K562 (cell line): Measurements from ENCODE around the gene SERPINB2. TPM values are rescaled to one million over a fixed set of nuclear protein-coding genes. Genes with fewer than 3 reads are reported as not detected.

ENCODE experiments used
- ATAC-seq: fragments of 200-7000 bp; cut with Tn5 transposase; 3 replicates; pipeline ENCODE4 v1.9.1; 2020; ENCODE audit warnings: moderate library complexity
- BruUV-seq: library from RNA; stranded (reverse); fragments of 400-500 nt; replicated peaks from 2 replicates; lab custom pipeline; 2021; lab: Mats Ljungman, UMichigan
- CTCF ChIA-PET: fragments of 300-600 bp; formaldehyde crosslinking; extraction: SDS; loops from one replicate; lab custom pipeline; 2021; ENCODE audit warnings: low intra/inter-chr PET ratio; lab: Yijun Ruan, JAX
- POLR2A ChIA-PET: fragments of 300-600, 350-650 bp; sonication (Branson Sonifier 250); formaldehyde crosslinking; extraction: SDS; loops from one replicate; lab custom pipeline; 2021; ENCODE audit warnings: antibody characterized with exemption, inconsistent platforms; lab: Yijun Ruan, JAX
- DNase-seq, 4 experiments: peaks; one replicate each; pipeline versions ENCODE4 v3.0.0 to v3.0.0-alpha.2; 2011 to 2018; ENCODE audit warnings: low spot score in 3 of 4, mixed read lengths in 3 of 4; ENCODE audit errors: extremely low read depth in 1 of 4
- FAIRE-seq: peaks from 2 replicates; lab custom pipeline; 2011; peaks lifted over from hg19 to GRCh38; lab: Jason Lieb, UNC
- H2AFZ ChIP-seq: 2 replicates; pipeline ENCODE4 v1.6.0; 2011; ENCODE audit warnings: low read depth, low read length, control low read depth, inconsistent platforms
- H3K27ac ChIP-seq: fragments of 200-600 bp; 3 replicates; pipeline ENCODE4 v1.8.0; 2011; ENCODE audit warnings: low read depth, mild to moderate bottlenecking, control low read depth, inconsistent platforms, low read length, moderate library complexity, mixed read lengths; ENCODE audit errors: extremely low read depth
- H3K27me3 ChIP-seq, 2 experiments: fragments of 300-600 bp in 1 of 2; 2 replicates in 1 of 2; 3 replicates in 1 of 2; pipeline versions ENCODE4 v1.6.0 to v1.8.0; 2011; ENCODE audit warnings: inconsistent platforms in 2 of 2, low read length in 2 of 2, mild to moderate bottlenecking in 1 of 2, mixed read lengths in 1 of 2, moderate library complexity in 1 of 2; ENCODE audit not compliant: control insufficient read depth in 2 of 2, insufficient read depth in 2 of 2
- H3K36me3 ChIP-seq: fragments of 300-600 bp; 3 replicates; pipeline ENCODE4 v1.8.0; 2011; ENCODE audit warnings: mild to moderate bottlenecking, low read length, inconsistent platforms; ENCODE audit not compliant: control insufficient read depth, insufficient read depth
- H3K4me1 ChIP-seq, 2 experiments: fragments of 200-600 bp in 1 of 2; replicated peaks in 1 of 2; 2 replicates in 1 of 2; 3 replicates in 1 of 2; pipeline versions ENCODE4 v1.5.1 to v1.8.0; 2011; ENCODE audit warnings: inconsistent platforms in 2 of 2, low read length in 2 of 2, mild to moderate bottlenecking in 1 of 2, mixed read lengths in 1 of 2, moderate library complexity in 1 of 2; ENCODE audit not compliant: control insufficient read depth in 2 of 2, insufficient read depth in 2 of 2
- H3K4me2 ChIP-seq: 2 replicates; pipeline ENCODE4 v1.6.1; 2011; ENCODE audit warnings: low read length, control low read depth, inconsistent platforms, mixed read lengths; ENCODE audit not compliant: insufficient read depth
- H3K4me3 ChIP-seq: fragments of 200-600 bp; sonication (generic), shearing (Covaris generic); 2 replicates; pipeline ENCODE4 v1.5.1; 2016; ENCODE audit warnings: control low read depth, inconsistent platforms
- H3K79me2 ChIP-seq: fragments of 200-600 bp; 3 replicates; pipeline ENCODE4 v1.8.0; 2011; ENCODE audit warnings: low read length, inconsistent platforms; ENCODE audit not compliant: control insufficient read depth, insufficient read depth
- H3K9ac ChIP-seq, 2 experiments: 2 replicates each; pipeline versions ENCODE4 v1.6.0 to v1.6.1; 2011; ENCODE audit warnings: low read depth in 2 of 2, low read length in 2 of 2, control low read depth in 1 of 2, inconsistent platforms in 1 of 2, mild to moderate bottlenecking in 1 of 2, mixed read lengths in 1 of 2; ENCODE audit not compliant: insufficient read depth in 1 of 2
- H3K9me1 ChIP-seq: one replicate; pipeline ENCODE4 v1.6.0; 2011; ENCODE audit warnings: inconsistent platforms, mild to moderate bottlenecking, low read length, moderate library complexity; ENCODE audit not compliant: control insufficient read depth, insufficient read depth
- H3K9me3 ChIP-seq: replicated peaks from 2 replicates; pipeline ENCODE4 v1.5.1; 2011; ENCODE audit warnings: low read depth, low read length, inconsistent platforms; ENCODE audit not compliant: control insufficient read depth, insufficient read depth
- H4K20me1 ChIP-seq: replicated peaks from 2 replicates; pipeline ENCODE4 v1.6.1; 2011; ENCODE audit warnings: low read length, inconsistent platforms, mixed read lengths; ENCODE audit not compliant: control insufficient read depth, insufficient read depth
- FOSL1 ChIP-seq: fragments of 200-800 bp; sonication (Bioruptor generic); conservative IDR thresholded peaks from 2 replicates; pipeline ENCODE4 v1.6.1; 2016; ENCODE audit warnings: missing genetic modification characterization, missing compliant biosample characterization
- GATAD2A ChIP-seq: fragments of 450-650 bp; IDR thresholded peaks from 2 replicates; pipeline ENCODE4 v1.6.1; 2017
- SRSF3 ChIP-seq: fragments of 200-400 bp; formaldehyde crosslinking; IDR thresholded peaks from 2 replicates; pipeline ENCODE4 v1.6.1; 2016; ENCODE audit warnings: mild to moderate bottlenecking, low read length, moderate library complexity; ENCODE audit not compliant: insufficient read depth
- TEAD4 ChIP-seq, 2 experiments: sonication (generic) in 1 of 2; formaldehyde crosslinking in 1 of 2; IDR thresholded peaks; 2 replicates each; pipeline versions ENCODE4 v1.6.1 to v1.8.0; 2012 to 2022; ENCODE audit warnings: borderline replicate concordance in 1 of 2, inconsistent platforms in 1 of 2, low read length in 1 of 2, mild to moderate bottlenecking in 1 of 2, missing genetic modification reagents in 1 of 2
- WHSC1 ChIP-seq: IDR thresholded peaks from one replicate; pipeline ENCODE4 v1.6.1; 2012; ENCODE audit warnings: low read length, control low read depth, inconsistent platforms
- ZBED1 ChIP-seq: IDR thresholded peaks from 2 replicates; pipeline ENCODE4 v1.6.1; 2014
- ZKSCAN3 ChIP-seq: fragments of 250-450 bp; sonication (Bioruptor Pico); IDR thresholded peaks from 2 replicates; pipeline ENCODE4 v1.4.0; 2020
- in situ Hi-C: fragments of 300-500 bp; cut with MboI; formaldehyde crosslinking; loops from 4 replicates; pipeline ENCODE4 v1.15.0; 2018; ENCODE audit warnings: inconsistent platforms, mixed read lengths
- intact Hi-C: fragments of 100-400 bp; cut with micrococcal nuclease; formaldehyde crosslinking; loops from 2 replicates; pipeline ENCODE4 v1.14.2; 2022
- polyA plus RNA-seq, 8 experiments: library from polyadenylated mRNA; depleted of rRNA in 4 of 8; stranded (reverse) in 5 of 8; unstranded in 3 of 8; fragments of >200 nt; fragmentation: Nextera tagmentation in 2 of 8; fragmentation: Illumina TruSeq in 1 of 8; extraction: Ambion mirVana in 2 of 8; extraction: Trizol in 1 of 8; gene quantifications; 2 replicates each; pipeline versions ENCODE4 v1.2.1 to v1.2.3, GENCODE V29; 2011 to 2014; ENCODE audit warnings: inconsistent platforms in 1 of 8, missing spikeins in 1 of 8
- total RNA-seq, 7 experiments: library from RNA; depleted of rRNA in 6 of 7; stranded (reverse); fragments of >200 nt in 6 of 7; fragmentation: Illumina TruSeq in 2 of 7; extraction: Trizol in 2 of 7; gene quantifications; 2 replicates each; pipeline versions ENCODE4 v1.2.1 to v1.2.3, GENCODE V29; 2011 to 2021; ENCODE audit warnings: low replicate concordance in 1 of 7
- TF ChIP-seq, protein P1 (sequence below), 2 experiments: IDR thresholded peaks; 2 replicates each; pipeline ENCODE4 v1.6.1; 2012; ENCODE audit warnings: improper control_type of control experiment in 2 of 2, low read depth in 2 of 2, low read length in 2 of 2, borderline replicate concordance in 1 of 2
- TF ChIP-seq, protein P2 (sequence below): fragments of 450-650 bp; IDR thresholded peaks from 2 replicates; pipeline ENCODE4 v1.6.1; 2016; ENCODE audit warnings: low read depth, mild to moderate bottlenecking, moderate library complexity

SERPINB2 gene
- total and polyA plus RNA-seq, 9 of the 15 experiments (the other 6 are each of a cell fraction or from before 2014, with no cell fraction given): 0.03 to 0.13 (median 0.09) TPM; not detected in 5

DNA sequence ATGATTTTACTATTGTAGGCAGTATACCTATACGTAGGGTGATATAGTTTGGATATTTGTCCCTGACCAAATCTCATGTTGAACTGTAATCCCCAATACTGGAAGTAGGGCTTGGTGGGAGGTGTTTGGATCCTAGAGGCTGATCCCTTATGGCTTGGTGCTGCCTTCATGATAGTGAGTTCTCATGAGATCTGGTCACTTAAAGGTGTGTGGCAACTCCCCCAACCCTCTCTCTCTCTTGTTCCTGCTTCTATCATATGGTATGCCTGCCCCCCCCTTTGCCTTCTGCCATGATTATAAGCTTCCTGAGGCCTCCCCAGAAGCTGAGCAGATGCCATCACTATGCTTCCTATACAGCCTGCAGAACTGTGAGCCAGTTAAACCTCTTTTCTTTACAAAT lies 18.6 kb downstream of the SERPINB2 start (continued):
- TF ChIP-seq, protein P1, sequence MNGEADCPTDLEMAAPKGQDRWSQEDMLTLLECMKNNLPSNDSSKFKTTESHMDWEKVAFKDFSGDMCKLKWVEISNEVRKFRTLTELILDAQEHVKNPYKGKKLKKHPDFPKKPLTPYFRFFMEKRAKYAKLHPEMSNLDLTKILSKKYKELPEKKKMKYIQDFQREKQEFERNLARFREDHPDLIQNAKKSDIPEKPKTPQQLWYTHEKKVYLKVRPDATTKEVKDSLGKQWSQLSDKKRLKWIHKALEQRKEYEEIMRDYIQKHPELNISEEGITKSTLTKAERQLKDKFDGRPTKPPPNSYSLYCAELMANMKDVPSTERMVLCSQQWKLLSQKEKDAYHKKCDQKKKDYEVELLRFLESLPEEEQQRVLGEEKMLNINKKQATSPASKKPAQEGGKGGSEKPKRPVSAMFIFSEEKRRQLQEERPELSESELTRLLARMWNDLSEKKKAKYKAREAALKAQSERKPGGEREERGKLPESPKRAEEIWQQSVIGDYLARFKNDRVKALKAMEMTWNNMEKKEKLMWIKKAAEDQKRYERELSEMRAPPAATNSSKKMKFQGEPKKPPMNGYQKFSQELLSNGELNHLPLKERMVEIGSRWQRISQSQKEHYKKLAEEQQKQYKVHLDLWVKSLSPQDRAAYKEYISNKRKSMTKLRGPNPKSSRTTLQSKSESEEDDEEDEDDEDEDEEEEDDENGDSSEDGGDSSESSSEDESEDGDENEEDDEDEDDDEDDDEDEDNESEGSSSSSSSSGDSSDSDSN (IDR thresholded peaks at IDR 0.05; ENCODE audit: borderline replicate concordance in 1 of 2, low read depth in 2 of 2, low read length in 2 of 2): no peak
- TF ChIP-seq ZBED1: no peak
- TF ChIP-seq SRSF3: no peak
- TF ChIP-seq GATAD2A: no peak
- no peak for TF ChIP-seq FOSL1
- TF ChIP-seq, protein P2, sequence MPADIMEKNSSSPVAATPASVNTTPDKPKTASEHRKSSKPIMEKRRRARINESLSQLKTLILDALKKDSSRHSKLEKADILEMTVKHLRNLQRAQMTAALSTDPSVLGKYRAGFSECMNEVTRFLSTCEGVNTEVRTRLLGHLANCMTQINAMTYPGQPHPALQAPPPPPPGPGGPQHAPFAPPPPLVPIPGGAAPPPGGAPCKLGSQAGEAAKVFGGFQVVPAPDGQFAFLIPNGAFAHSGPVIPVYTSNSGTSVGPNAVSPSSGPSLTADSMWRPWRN: no peak
- TF ChIP-seq ZKSCAN3: no peak

DNA sequence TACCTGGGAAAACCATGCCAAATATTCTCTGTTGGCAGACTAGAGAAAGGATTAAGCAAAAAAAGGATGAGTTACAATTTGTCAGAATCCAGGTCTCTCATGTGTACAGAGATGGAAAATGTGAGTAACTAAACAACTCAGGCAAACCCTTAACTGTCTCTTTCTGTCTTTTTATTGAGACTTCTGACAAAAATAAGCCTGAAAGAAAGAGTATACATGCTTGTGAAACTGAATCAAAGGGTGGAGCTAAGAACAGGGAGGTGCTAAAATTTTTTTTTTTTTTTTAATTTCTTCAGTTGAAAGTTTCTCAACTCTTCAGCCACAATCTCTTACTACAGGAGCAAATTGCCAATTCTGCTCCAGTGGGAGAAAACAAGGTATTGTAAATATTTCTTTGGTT lies 20.2 kb downstream of the SERPINB2 start, which contains the start of gene SERPINB10:
TSS of gene SERPINB10 (plus strand) at position 295 of the 400 bp plus-strand sequence. CDS start 7,553 bp downstream, outside the sequence.
- POLR2A ChIA-PET: no interaction called here
- TF ChIP-seq WHSC1 (no peak), TEAD4 (IDR thresholded peaks at IDR 0.05; ENCODE audit: low read length) (no peak), TEAD4 (CRISPR knock-in tag; IDR thresholded peaks at IDR 0.05; ENCODE audit: borderline replicate concordance) (no peak)
- Histone ChIP-seq H3K9me3 (no peaks in the 10 kb centered on the region), H3K4me3 (no peak within 1 kb of the TSS), H3K9me1 (no peaks in the 10 kb centered on the region), H3K4me2 (no peak within 1 kb of the TSS), H3K27me3 (no peaks in the 10 kb centered on the region), H4K20me1 (no peaks in the 10 kb centered on the region), H3K9ac (no peak within 1 kb of the TSS), H3K4me1 (no peaks in the 10 kb centered on the region), H2AFZ (no peak within 1 kb of the TSS), H3K27ac (no peak within 1 kb of the TSS), H3K79me2 (no peaks in the 10 kb centered on the region), H3K36me3 (no peaks in the 10 kb centered on the region)
- FAIRE-seq (no peak), DNase-seq (no peak), ATAC-seq (no peak)
- intact Hi-C loops (no loop called here), in situ Hi-C loops (no loop called here)
- CTCF ChIA-PET: no interaction called here
- BruUV-seq: no TSS peak
